Muscle of leg (tissue), 11 donors: ENCODE results near the gene APOBEC3F. TPM values are rescaled to one million over a fixed set of nuclear protein-coding genes. Genes with fewer than 3 reads are reported as not detected.
"Not testable (repeated sequence)": the region's sequence is repeated elsewhere in the genome, so short reads cannot be mapped to it uniquely, and the experiment has no call there.

Experiments
- DNase-seq: peaks from one replicate; pipeline ENCODE4 v3.0.0; 2013
- H3K27ac ChIP-seq: one replicate; pipeline ENCODE4 v1.5.1; 2013; ENCODE audit warnings: mild to moderate bottlenecking, low read length, control low read depth
- H3K27me3 ChIP-seq: one replicate; pipeline ENCODE4 v1.6.1; 2013; ENCODE audit warnings: low read length; ENCODE audit not compliant: control insufficient read depth, insufficient read depth
- H3K36me3 ChIP-seq: one replicate; pipeline ENCODE4 v1.6.1; 2013; ENCODE audit warnings: low read length; ENCODE audit not compliant: control insufficient read depth, insufficient read depth
- H3K4me1 ChIP-seq: one replicate; pipeline ENCODE4 v1.6.1; 2013; ENCODE audit warnings: low read length; ENCODE audit not compliant: control insufficient read depth, insufficient read depth
- H3K4me3 ChIP-seq: one replicate; pipeline ENCODE4 v1.5.1; 2013; ENCODE audit warnings: low read length, control low read depth
- H3K9me3 ChIP-seq: replicated peaks from 2 replicates; pipeline ENCODE4 v1.6.1; 2013; ENCODE audit warnings: low read depth, low read length; ENCODE audit not compliant: control insufficient read depth
- WGBS: methylation state at CpG from one replicate; pipeline ENCODE4 v1.1.5; 2013; ENCODE audit warnings: missing lambda C conversion rate; ENCODE audit not compliant: insufficient coverage; 5-methylcytosine and 5-hydroxymethylcytosine counted together
- polyA plus RNA-seq, 8 donors: library from polyadenylated mRNA; unstranded; fragments of 120-200 nt; gene quantifications; one replicate each; pipeline versions ENCODE4 v1.2.1 to v1.2.3, GENCODE V29; 2013; ENCODE audit warnings: inconsistent platforms in 1 of 8, low replicate concordance in 1 of 8; ENCODE audit not compliant: insufficient read length in 8 of 8, insufficient read depth in 1 of 8
- total RNA-seq: library from RNA; stranded (reverse); fragments of 120-200 nt; gene quantifications from one replicate; pipeline ENCODE4 v1.2.4, GENCODE V29; 2013

Gene APOBEC3F
- total and polyA plus RNA-seq, 9 donors, result 2.7 to 4.6 (median 3.2) TPM

GRCh38 chr22:39013561-39013941 is 27.1 kb upstream of the APOBEC3F start:
- not testable (repeated sequence) for H3K36me3 ChIP-seq, H3K4me3 ChIP-seq, H3K27ac ChIP-seq, H3K9me3 ChIP-seq, DNase-seq, H3K4me1 ChIP-seq, H3K27me3 ChIP-seq
- WGBS, result no CpG with 5 or more reads among the region's 6 CpGs

- H3K9me3 ChIP-seq, result no peaks in the 10 kb centered on the region
- peaks cover 3% of the 10 kb centered on the region for H3K4me1 ChIP-seq
- no peaks in the 10 kb centered on the region for H3K36me3 ChIP-seq
- WGBS, result 13% methylated on average over 15 of the region's 18 CpGs
- no peaks in the 10 kb centered on the region for H3K27me3 ChIP-seq
- H3K4me3 ChIP-seq, result peak within 1 kb of the TSS; percentile 31
- no peak within 1 kb of the TSS for H3K27ac ChIP-seq
- peak; percentile 85 for DNase-seq
Observed at GRCh38 chr22:39013942-39014722, 26.5 kb upstream of the APOBEC3F start, which contains the start of gene APOBEC3C. APOBEC3C (plus strand) TSS chr22:39014257; CDS start chr22:39014363, 106 bp downstream.

- not testable (repeated sequence) for H3K9me3 ChIP-seq, H3K27me3 ChIP-seq, H3K36me3 ChIP-seq, DNase-seq, H3K27ac ChIP-seq, H3K4me1 ChIP-seq
- 75% methylated on average over 3 of the region's 6 CpGs for WGBS
- H3K4me3 ChIP-seq, result peak overlapping the region; percentile 31
Observed at GRCh38 chr22:39014723-39015121, 25.9 kb upstream of the APOBEC3F start.

- no peaks in the 10 kb centered on the region for H3K36me3 ChIP-seq
- no peak overlapping the region for H3K27ac ChIP-seq
Observed at GRCh38 chr22:39016592-39016991, 24.1 kb upstream of the APOBEC3F start.

GRCh38 chr22:39017596-39018365 is 22.9 kb upstream of the APOBEC3F start:
- Histone ChIP-seq H3K27me3 (no peaks in the 10 kb centered on the region), H3K36me3 (no peaks in the 10 kb centered on the region), H3K27ac (no peak overlapping the region), H3K4me3 (no peak overlapping the region), H3K4me1 (peaks cover 5% of the 10 kb centered on the region), H3K9me3 (no peaks in the 10 kb centered on the region)
- 68% methylated on average over 9 of the region's 18 CpGs for WGBS
- no peak for DNase-seq

More at GRCh38 chr22:39016592-39016991, 24.1 kb upstream of the APOBEC3F start:
- DNase-seq, result no peak
- H3K4me1 ChIP-seq, result peaks cover 3% of the 10 kb centered on the region
- no peaks in the 10 kb centered on the region for H3K27me3 ChIP-seq
- no peak overlapping the region for H3K4me3 ChIP-seq
- 94% methylated on average over 12 of the region's 13 CpGs for WGBS
- H3K9me3 ChIP-seq, result no peaks in the 10 kb centered on the region

- not testable (repeated sequence) for DNase-seq, H3K27me3 ChIP-seq, H3K4me1 ChIP-seq, H3K27ac ChIP-seq, H3K36me3 ChIP-seq, H3K9me3 ChIP-seq
- H3K4me3 ChIP-seq, result peak overlapping the region; percentile 17
- 41% methylated on average over 7 of the region's 15 CpGs for WGBS
Observed at GRCh38 chr22:39020021-39020651, 20.5 kb upstream of the APOBEC3F start.

- WGBS, result 64% methylated on average over 4 of the region's 9 CpGs
- Histone ChIP-seq H3K27me3 (no peaks in the 10 kb centered on the region), H3K27ac (peak overlapping the region; percentile 6), H3K4me3 (peak overlapping the region; percentile 22), H3K36me3 (no peaks in the 10 kb centered on the region), H3K4me1 (peaks cover 2% of the 10 kb centered on the region), H3K9me3 (no peaks in the 10 kb centered on the region)
- peak; percentile 17 for DNase-seq
Observed at GRCh38 chr22:39021552-39022250, 19.0 kb upstream of the APOBEC3F start.

- no peaks in the 10 kb centered on the region for H3K9me3 ChIP-seq
- no peak for DNase-seq
- WGBS, result 79% methylated on average over 12 of the region's 15 CpGs
- peaks cover 2% of the 10 kb centered on the region for H3K4me1 ChIP-seq
- no peak overlapping the region for H3K27ac ChIP-seq
- no peak overlapping the region for H3K4me3 ChIP-seq
- no peaks in the 10 kb centered on the region for H3K27me3 ChIP-seq
- no peaks in the 10 kb centered on the region for H3K36me3 ChIP-seq
Observed at GRCh38 chr22:39024519-39025308, 15.9 kb upstream of the APOBEC3F start.

GRCh38 chr22:39026509-39027150 is 14.0 kb upstream of the APOBEC3F start:
- Histone ChIP-seq H3K36me3 (no peaks in the 10 kb centered on the region), H3K9me3 (no peaks in the 10 kb centered on the region), H3K4me1 (peaks cover 2% of the 10 kb centered on the region), H3K27me3 (no peaks in the 10 kb centered on the region), H3K27ac (no peak overlapping the region), H3K4me3 (no peak overlapping the region)
- no peak for DNase-seq
- 78% methylated on average over 3 of the region's 12 CpGs for WGBS
